Measurements from ENCODE around the gene ACTR5. TPM values are rescaled to one million over a fixed set of nuclear protein-coding genes. Genes with fewer than 3 reads are reported as not detected.

ACTR5 gene
- total and polyA plus RNA-seq, 8 donors, result 6.2 to 13.6 (median 11.7) TPM

DNA sequence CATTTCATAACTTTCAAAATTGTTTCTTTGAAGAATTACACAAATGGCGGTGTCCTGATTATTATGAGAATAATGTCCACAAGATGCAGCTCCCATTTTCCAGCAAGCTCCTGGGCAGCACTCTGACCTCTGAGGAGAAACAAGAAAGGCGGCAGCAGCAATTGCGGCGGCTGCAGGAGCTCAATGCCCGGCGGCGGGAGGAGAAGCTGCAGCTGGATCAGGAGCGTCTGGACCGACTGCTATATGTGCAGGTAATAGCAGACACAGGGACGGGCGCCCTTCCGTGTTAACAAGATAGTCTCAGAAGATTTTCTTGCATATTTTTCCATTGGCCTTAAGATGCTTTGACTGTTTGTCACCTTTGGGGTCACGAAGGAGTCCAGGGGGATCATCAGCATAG, 6.7 kb downstream of the ACTR5 start:
- Histone ChIP-seq H3K4me1 (peaks cover 0 to 5% of the 10 kb centered on the region in 2 donors), H3K27ac (no peak overlapping the region), H3K36me3 (peaks cover 0 to 77% of the 10 kb centered on the region in 2 donors), H3K27me3 (no peaks in the 10 kb centered on the region), H3K4me3 (no peak overlapping the region), H3K9me3 (no peaks in the 10 kb centered on the region)
- intact Hi-C loops (cut with DNase I), result no loop called here
- DNase-seq (no peak), ATAC-seq (no peak)
- TF ChIP-seq, protein P1, sequence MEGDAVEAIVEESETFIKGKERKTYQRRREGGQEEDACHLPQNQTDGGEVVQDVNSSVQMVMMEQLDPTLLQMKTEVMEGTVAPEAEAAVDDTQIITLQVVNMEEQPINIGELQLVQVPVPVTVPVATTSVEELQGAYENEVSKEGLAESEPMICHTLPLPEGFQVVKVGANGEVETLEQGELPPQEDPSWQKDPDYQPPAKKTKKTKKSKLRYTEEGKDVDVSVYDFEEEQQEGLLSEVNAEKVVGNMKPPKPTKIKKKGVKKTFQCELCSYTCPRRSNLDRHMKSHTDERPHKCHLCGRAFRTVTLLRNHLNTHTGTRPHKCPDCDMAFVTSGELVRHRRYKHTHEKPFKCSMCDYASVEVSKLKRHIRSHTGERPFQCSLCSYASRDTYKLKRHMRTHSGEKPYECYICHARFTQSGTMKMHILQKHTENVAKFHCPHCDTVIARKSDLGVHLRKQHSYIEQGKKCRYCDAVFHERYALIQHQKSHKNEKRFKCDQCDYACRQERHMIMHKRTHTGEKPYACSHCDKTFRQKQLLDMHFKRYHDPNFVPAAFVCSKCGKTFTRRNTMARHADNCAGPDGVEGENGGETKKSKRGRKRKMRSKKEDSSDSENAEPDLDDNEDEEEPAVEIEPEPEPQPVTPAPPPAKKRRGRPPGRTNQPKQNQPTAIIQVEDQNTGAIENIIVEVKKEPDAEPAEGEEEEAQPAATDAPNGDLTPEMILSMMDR (IDR thresholded peaks at IDR 0.05), result no peak

DNA sequence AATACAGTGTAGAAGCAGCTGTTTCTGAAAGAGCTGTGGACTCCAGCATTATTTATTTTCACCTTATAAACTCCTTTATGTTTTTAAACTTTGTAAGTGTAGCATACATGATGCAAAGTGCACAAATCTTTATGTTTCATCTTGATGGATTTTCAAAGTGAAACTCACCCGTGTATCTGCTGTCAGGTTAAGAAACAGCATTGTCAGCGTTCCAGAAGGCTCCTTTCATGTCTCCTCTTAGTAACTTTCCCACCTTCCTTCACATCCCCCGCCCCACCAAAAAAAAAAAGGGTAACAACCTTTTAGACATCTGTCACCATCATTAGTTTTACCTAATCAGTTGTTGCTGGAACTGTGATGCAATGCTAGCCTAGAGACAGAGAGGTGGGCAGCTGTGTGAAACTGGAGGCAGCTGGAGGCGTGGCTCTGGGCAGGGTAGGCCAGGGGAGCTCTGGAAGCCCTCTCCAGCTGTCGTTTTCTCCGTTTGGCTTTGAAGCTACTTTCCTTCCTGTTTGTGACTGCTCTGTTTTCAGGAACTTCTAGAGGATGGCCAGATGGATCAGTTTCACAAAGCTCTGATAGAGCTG, 7.2 kb downstream of the ACTR5 start:
- intact Hi-C loops (cut with DNase I), result no loop called here
- H3K4me1 ChIP-seq, result peaks cover 0 to 4% of the 10 kb centered on the region in 2 donors
- ATAC-seq (no peak), DNase-seq (no peak)
- TF ChIP-seq, protein P1 (IDR thresholded peaks at IDR 0.05), result no peak
- H3K27ac ChIP-seq, result no peak overlapping the region
- no peaks in the 10 kb centered on the region for H3K9me3 ChIP-seq
- no peaks in the 10 kb centered on the region for H3K27me3 ChIP-seq
- H3K36me3 ChIP-seq, result peaks cover 0 to 80% of the 10 kb centered on the region in 2 donors
- no peak overlapping the region for H3K4me3 ChIP-seq

DNA sequence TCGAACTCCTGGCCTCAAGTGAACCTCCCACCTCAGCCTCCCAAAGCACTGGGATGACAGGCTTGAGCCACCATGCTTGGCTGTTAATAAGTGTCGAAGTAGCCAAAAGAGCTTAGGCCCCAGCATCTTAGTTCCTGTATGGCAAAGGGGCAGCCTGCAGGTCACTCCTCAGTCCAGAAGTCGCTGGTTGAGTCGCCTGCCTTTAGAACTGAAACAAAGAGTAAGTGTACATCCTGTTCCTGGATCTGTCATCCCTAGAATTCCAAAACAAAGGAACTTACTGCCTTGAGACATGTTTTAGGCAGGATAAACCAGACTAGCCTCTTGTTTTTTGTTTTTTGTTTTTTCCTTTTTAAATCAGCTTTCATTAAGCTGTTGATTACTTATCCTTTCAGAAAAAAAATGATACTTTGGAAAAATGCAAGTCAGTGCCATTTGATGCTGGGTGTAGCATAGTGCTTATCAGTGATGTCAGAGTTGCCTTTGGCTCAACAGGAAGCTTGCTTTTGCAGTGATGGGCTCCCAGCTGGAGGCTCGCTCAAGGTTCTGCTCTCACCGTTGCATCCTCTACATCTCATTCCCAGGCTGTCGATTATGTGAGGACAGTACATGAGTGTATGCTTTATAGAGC, 9.0 kb downstream of the ACTR5 start:
- intact Hi-C loops (cut with DNase I), result no loop called here
- H3K36me3 ChIP-seq, result peaks cover 0 to 90% of the 10 kb centered on the region in 2 donors

DNA sequence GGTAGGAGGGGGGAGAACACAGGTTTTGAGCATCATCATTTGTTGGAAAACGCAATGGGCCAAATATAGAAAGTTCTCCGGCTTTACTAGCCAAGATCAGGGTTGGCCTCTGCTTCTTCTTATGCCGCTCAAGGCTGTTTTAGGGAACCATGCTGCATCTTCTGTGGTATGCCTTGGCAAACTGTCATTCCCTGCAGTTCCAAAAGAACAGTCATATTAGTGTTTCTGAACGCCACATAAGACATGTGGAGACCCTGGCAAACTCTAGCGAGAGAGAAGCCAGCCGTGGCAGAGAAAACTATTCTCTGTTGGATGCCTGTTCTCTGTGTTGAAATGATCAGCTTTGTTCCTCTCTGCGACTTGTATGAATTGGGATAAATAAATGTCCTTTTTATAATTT, 10.8 kb downstream of the ACTR5 start:
- H3K4me3 ChIP-seq, result no peak overlapping the region
- H3K9me3 ChIP-seq, result no peaks in the 10 kb centered on the region
- intact Hi-C loops (cut with DNase I), result no loop called here
- H3K36me3 ChIP-seq, result peaks cover 0 to 92% of the 10 kb centered on the region in 2 donors
- DNase-seq, result no peak
- peaks cover 0 to 6% of the 10 kb centered on the region in 2 donors for H3K4me1 ChIP-seq
- H3K27me3 ChIP-seq, result no peaks in the 10 kb centered on the region
- TF ChIP-seq, protein P1 (IDR thresholded peaks at IDR 0.05), result no peak
- no peak for ATAC-seq
- no peak overlapping the region for H3K27ac ChIP-seq

More for the DNA sequence above, 9.0 kb downstream of the ACTR5 start:
- no peak for DNase-seq
- no peaks in the 10 kb centered on the region for H3K9me3 ChIP-seq
- ATAC-seq, result no peak
- H3K4me3 ChIP-seq, result no peak overlapping the region
- no peaks in the 10 kb centered on the region for H3K27me3 ChIP-seq
- peak overlapping the region in 1 of 2 donors; percentile 2 for H3K27ac ChIP-seq
- TF ChIP-seq, protein P1 (IDR thresholded peaks at IDR 0.05), result no peak
- H3K4me1 ChIP-seq, result peaks cover 0 to 6% of the 10 kb centered on the region in 2 donors

DNA sequence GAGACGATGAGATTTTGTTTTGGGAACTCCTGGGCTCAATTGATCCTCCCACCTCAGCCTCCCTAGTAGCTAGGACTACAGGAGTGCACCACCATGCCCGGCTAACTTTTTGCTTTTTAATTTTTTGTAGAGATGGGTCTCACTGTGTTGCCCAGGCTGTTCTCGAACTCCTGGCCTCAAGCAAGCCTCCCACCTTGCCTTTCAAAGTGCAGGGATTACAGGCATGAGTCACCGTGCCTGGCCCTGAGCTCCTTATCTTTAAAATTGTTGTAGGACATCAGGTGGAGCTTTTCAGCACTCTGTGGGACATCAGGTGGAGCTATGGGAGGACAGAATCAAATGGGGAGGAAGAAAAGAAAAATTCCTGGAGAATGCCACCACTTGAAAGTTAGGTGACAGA, 12.7 kb downstream of the ACTR5 start:
- H3K4me1 ChIP-seq, result peaks cover 0 to 6% of the 10 kb centered on the region in 2 donors
- TF ChIP-seq, protein P1 (IDR thresholded peaks at IDR 0.05), result no peak
- no peak for ATAC-seq
- no peak overlapping the region for H3K27ac ChIP-seq
- no peaks in the 10 kb centered on the region for H3K27me3 ChIP-seq
- H3K36me3 ChIP-seq, result peaks cover 0 to 93% of the 10 kb centered on the region in 2 donors
- H3K9me3 ChIP-seq, result no peaks in the 10 kb centered on the region
- intact Hi-C loops (cut with DNase I), result no loop called here
- DNase-seq, result no peak
- H3K4me3 ChIP-seq, result no peak overlapping the region
